HG03045 (cell line): ENCODE data around the gene EIF4EBP2.

ENCODE experiments used
- ATAC-seq: cut with Tn5 transposase; IDR thresholded peaks from one replicate; pipeline ENCODE4 v1.9.1; 2021; ENCODE audit warnings: mild to moderate bottlenecking, moderate library complexity; ENCODE audit not compliant: unreplicated experiment

EIF4EBP2 gene

GRCh38 chr10:70376436-70377378, 27.2 kb upstream of the EIF4EBP2 start:
- no peak for ATAC-seq

- ATAC-seq, result no peak
Observed at GRCh38 chr10:70378122-70378521, 25.8 kb upstream of the EIF4EBP2 start.

GRCh38 chr10:70379581-70380176, 24.3 kb upstream of the EIF4EBP2 start:
- no peak for ATAC-seq

- ATAC-seq, result no peak
Observed at GRCh38 chr10:70380350-70381135, 23.4 kb upstream of the EIF4EBP2 start.

GRCh38 chr10:70381471-70382421, 22.2 kb upstream of the EIF4EBP2 start:
- peak; percentile 36 for ATAC-seq

GRCh38 chr10:70391654-70392053, 12.3 kb upstream of the EIF4EBP2 start:
- ATAC-seq, result no peak

- ATAC-seq, result no peak
Observed at GRCh38 chr10:70396140-70396539, 7.8 kb upstream of the EIF4EBP2 start.

GRCh38 chr10:70399177-70399576, 4.8 kb upstream of the EIF4EBP2 start:
- ATAC-seq, result no peak

GRCh38 chr10:70403483-70404035, 386 bp upstream of the EIF4EBP2 start:
- no peak for ATAC-seq

- no peak for ATAC-seq
Observed at GRCh38 chr10:70404787-70405036, 767 bp downstream of the EIF4EBP2 start.

GRCh38 chr10:70405037-70405824, 1.3 kb downstream of the EIF4EBP2 start:
- no peak for ATAC-seq

- ATAC-seq, result no peak
Observed at GRCh38 chr10:70409772-70410171, 5.8 kb downstream of the EIF4EBP2 start.

GRCh38 chr10:70410608-70411007, 6.7 kb downstream of the EIF4EBP2 start:
- ATAC-seq, result no peak

GRCh38 chr10:70412356-70412755, 8.4 kb downstream of the EIF4EBP2 start:
- no peak for ATAC-seq

GRCh38 chr10:70417568-70417967, 13.6 kb downstream of the EIF4EBP2 start:
- no peak for ATAC-seq

GRCh38 chr10:70418229-70418628, 14.3 kb downstream of the EIF4EBP2 start:
- ATAC-seq, result no peak

GRCh38 chr10:70418713-70419112, 14.8 kb downstream of the EIF4EBP2 start:
- no peak for ATAC-seq

- no peak for ATAC-seq
Observed at GRCh38 chr10:70424320-70424719, 20.4 kb downstream of the EIF4EBP2 start.

GRCh38 chr10:70425096-70425495, 21.2 kb downstream of the EIF4EBP2 start:
- no peak for ATAC-seq

- no peak for ATAC-seq
Observed at GRCh38 chr10:70426823-70427222, 22.9 kb downstream of the EIF4EBP2 start.
